AG04449 (cell line): ENCODE data around the gene PLAU.
A peak's percentile ranks its signal among the peaks of the same experiment; 100 is the strongest.

ENCODE experiments used
- CTCF ChIA-PET: fragments of 350-600 bp; formaldehyde crosslinking; extraction: SDS; loops from one replicate; lab custom pipeline; 2021; ENCODE audit warnings: antibody characterized with exemption; lab: Yijun Ruan, JAX
- POLR2A ChIA-PET: fragments of 400-600, 350-600 bp; formaldehyde crosslinking; extraction: SDS; loops from one replicate; lab custom pipeline; 2020; ENCODE audit warnings: antibody characterized with exemption, inconsistent platforms; lab: Yijun Ruan, JAX
- DNase-seq: peaks from one replicate; pipeline ENCODE4 v3.0.0-alpha.2; 2010; ENCODE audit warnings: low read depth, low spot score
- H3K4me3 ChIP-seq: 2 replicates; pipeline ENCODE4 v1.5.1; 2011; ENCODE audit warnings: low read depth, mild to moderate bottlenecking, control low read depth, low read length
- TF ChIP-seq, protein P1 (sequence below): IDR thresholded peaks from one replicate; pipeline ENCODE4 v1.5.1; 2011; ENCODE audit warnings: mild to moderate bottlenecking, moderate library complexity, low read length, control low read depth, inconsistent platforms; ENCODE audit not compliant: insufficient read depth; ENCODE audit errors: missing control alignments

Gene PLAU

DNA sequence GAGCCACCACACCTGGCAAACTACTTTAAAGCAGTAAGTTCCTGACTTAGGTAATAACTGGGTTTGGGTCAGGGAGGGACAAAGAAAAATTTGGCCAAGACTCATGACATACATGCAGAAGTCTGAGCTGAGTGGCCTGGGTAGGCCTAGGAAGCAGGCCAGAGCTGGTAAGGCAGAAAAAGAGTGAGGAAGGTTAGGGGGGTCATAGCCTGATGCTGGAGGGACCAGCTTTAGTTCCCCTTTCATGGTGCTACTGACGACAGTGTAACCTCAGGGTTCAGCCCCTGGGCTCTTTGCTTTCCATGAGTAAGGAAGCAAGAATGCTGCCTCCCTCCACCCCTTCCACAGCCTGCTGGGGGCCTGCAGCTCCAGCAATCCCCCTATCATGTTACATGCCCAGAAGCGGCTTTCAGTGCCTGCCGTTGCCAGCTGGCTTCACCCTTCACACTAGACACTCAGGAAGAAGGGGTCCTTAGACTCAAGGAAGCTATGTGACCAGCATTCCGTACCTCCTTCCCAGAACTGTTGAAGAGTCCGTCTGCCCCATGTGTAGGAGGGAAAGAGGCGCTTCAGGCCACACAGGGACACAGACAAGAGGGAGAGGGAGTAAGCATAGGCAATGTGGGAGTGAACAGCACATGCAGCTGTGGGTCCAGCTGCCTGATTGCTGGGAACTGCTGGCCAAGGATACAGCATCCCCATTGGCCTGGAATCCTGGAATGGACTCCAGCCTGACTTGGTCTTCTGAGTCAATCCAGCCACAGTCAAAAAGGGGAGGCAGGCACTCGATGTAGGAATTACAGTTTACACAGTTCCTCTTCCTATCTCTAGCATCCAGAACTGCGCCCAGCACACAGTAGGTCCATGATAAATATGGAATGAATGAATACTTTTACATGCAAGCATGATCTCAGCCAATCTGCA is 4.1 kb upstream of the PLAU start:
- POLR2A ChIA-PET: interaction anchor here (0.6 to 3.3 kb wide), 7 partner anchors 12 to 93 kb away, joined by 3 to 58 read pairs (median 6); no protein-coding TSS in a partner anchor
- DNase-seq: peak; percentile 96
- CTCF ChIA-PET: interaction anchor here (0.6 to 2.8 kb wide), 10 partner anchors 12 to 198 kb away, joined by 3 to 15 read pairs (median 4); no protein-coding TSS in a partner anchor
- peak overlapping the region; percentile 35 for H3K4me3 ChIP-seq
- TF ChIP-seq, protein P1, sequence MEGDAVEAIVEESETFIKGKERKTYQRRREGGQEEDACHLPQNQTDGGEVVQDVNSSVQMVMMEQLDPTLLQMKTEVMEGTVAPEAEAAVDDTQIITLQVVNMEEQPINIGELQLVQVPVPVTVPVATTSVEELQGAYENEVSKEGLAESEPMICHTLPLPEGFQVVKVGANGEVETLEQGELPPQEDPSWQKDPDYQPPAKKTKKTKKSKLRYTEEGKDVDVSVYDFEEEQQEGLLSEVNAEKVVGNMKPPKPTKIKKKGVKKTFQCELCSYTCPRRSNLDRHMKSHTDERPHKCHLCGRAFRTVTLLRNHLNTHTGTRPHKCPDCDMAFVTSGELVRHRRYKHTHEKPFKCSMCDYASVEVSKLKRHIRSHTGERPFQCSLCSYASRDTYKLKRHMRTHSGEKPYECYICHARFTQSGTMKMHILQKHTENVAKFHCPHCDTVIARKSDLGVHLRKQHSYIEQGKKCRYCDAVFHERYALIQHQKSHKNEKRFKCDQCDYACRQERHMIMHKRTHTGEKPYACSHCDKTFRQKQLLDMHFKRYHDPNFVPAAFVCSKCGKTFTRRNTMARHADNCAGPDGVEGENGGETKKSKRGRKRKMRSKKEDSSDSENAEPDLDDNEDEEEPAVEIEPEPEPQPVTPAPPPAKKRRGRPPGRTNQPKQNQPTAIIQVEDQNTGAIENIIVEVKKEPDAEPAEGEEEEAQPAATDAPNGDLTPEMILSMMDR: no peak

DNA sequence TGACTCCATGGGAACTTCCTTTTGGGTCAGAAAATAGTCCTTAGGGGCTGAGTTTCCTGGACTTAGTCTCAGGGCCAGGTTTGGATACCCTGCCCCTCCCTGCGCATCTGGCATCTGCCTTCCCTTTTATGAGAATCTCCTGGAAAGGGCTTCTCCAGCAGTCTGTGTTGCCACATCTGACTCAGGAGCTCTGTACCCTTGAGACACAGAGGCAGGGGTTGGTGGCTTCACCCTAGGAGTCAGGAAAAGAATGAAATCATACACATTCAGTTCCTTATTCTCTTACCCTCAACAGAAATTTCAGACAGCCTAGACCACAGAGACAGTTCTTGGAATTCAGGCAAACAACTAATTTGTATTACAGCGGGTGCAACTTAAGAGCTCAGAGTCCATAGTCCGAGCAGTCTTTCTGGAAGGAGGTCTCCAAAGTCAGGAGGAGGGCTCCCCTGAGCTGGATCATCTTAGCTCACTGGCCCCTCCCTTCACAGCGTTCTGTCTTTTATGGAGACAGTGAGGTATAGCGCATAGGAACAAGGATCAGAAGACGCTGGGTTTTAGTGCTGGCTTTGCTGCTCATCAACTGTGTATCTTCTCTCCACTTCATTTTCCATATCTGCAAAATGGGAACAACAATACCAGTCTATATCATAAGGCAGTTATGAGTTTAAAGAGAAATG is 3.0 kb upstream of the PLAU start:
- no peak overlapping the region for H3K4me3 ChIP-seq
- TF ChIP-seq, protein P1: no peak
- DNase-seq: no peak
- CTCF ChIA-PET: interaction anchor here (1.0 to 2.8 kb wide), 5 partner anchors 18 to 33 kb away, joined by 3 to 15 read pairs (median 4); no protein-coding TSS in a partner anchor
- POLR2A ChIA-PET: interaction anchor here (1.7 to 3.3 kb wide), 4 partner anchors 9 to 91 kb away, joined by 6 to 58 read pairs (median 10); no protein-coding TSS in a partner anchor

DNA sequence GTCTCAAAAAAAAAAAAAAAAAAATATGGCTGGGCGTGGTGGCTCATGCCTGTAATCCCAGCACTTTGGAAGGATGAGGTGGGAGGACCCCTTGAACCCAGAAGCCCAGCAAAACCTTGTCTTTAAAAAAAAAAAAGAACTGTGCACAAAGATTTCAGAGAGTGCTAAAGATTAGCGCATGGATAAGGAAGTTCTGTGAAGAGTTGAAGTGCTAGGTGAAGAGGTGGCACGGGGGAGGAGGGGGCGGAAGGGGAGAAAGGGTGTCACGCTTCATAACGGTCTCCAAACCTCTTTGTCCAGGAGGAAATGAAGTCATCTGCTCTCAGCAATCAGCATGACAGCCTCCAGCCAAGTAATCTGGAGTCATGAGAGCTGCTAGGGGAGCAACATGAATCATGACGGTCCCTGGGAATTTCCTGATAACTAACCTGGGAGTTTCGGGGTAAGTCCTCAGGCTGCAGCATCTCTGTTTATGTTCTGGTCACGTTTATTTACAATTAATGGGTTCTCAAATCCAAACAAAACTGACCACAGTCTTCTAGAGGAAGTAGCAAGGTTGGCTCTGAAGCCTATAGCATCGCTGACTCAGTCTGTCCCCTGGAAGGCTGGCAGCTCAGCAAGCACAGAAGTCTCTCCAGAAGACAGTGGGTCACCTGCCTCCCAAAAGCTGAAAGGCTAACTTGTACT is 1.9 kb upstream of the PLAU start:
- TF ChIP-seq, protein P1: no peak
- H3K4me3 ChIP-seq: peak overlapping the region; percentile 7; the same call in 1 of the 2 replicates
- DNase-seq: peak; percentile 85
- POLR2A ChIA-PET: interaction anchor here (0.5 to 2.4 kb wide), 4 partner anchors 10 to 99 kb away, joined by 3 to 6 read pairs (median 4); no protein-coding TSS in a partner anchor
- CTCF ChIA-PET: interaction anchor here (1.1 to 6.9 kb wide), 2 partner anchors 29 to 31 kb away, joined by 3 to 43 read pairs; no protein-coding TSS in a partner anchor

DNA sequence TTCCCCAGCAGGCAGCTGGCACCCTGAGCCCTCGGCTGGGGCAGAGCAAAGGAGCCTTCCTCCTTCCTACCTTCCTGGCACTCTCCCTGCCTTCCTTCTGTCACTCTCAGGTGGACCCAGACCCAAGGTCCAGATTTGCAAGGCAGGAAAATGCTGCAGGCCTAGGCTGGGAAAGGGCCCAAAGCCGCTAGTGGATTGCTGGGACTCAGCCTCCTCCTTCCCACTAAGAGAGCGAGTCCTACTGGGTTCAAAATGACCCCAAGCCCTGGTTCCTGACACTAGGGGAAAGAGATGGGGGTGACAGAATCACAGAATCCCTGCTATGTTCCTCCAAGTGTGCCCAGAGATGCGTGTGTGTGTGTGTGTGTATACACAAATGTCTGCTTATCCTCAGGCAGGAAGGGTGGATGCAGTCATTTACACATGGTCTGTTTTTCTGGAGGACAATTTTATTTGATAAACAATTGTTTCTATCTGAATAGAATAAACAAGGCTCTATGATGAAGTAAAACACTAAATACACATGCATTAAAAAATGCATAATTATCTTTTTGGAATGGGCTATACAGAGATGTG is 1.3 kb upstream of the PLAU start:
- TF ChIP-seq, protein P1: no peak
- DNase-seq: no peak
- peak overlapping the region; percentile 23 for H3K4me3 ChIP-seq
- CTCF ChIA-PET: interaction anchor here (1.1 to 6.9 kb wide), 3 partner anchors 23 to 31 kb away, joined by 3 to 43 read pairs (median 5); no protein-coding TSS in a partner anchor
- POLR2A ChIA-PET: interaction anchor here (0.5 to 2.4 kb wide), 4 partner anchors 11 to 98 kb away, joined by 3 to 6 read pairs (median 4); no protein-coding TSS in a partner anchor

DNA sequence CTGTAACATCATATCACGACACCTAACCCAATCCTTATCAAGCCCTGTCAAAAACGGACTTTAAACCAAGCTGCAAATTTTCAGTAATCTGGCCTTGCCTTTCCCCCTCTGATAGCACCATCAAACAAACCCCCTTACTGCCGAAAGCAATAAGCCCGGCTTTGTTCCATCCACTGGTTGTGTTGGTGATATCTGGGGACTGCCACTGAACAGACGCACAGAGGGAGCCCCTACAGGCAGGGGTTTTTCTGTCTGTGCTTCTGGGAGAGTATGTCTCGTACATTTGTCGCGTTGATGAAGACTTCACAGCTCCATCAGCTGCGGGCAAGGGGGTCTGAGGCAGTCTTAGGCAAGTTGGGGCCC is 550 bp upstream of the PLAU start:
- CTCF ChIA-PET: interaction anchor here (1.8 to 6.9 kb wide), 2 partner anchors 24 to 30 kb away, joined by 5 to 43 read pairs; no protein-coding TSS in a partner anchor
- POLR2A ChIA-PET: interaction anchor here (1.2 kb wide), 1 partner anchor 152 kb away, joined by 3 read pairs; no protein-coding TSS in a partner anchor
- TF ChIP-seq, protein P1: no peak
- no peak for DNase-seq
- H3K4me3 ChIP-seq: peak overlapping the region; percentile 72
